HepG2 (cell line): ENCODE measurements around the gene C1orf21. TPM values are rescaled to one million over a fixed set of nuclear protein-coding genes. Genes with fewer than 3 reads are reported as not detected.

ENCODE experiments used
- ATAC-seq: fragments of 200-7000 bp; cut with Tn5 transposase; 3 replicates; pipeline ENCODE4 v1.9.1; 2020; ENCODE audit warnings: mild to moderate bottlenecking, moderate library complexity
- BruUV-seq: library from RNA; stranded (reverse); fragments of 400-500 nt; replicated peaks from 2 replicates; lab custom pipeline; 2021; lab: Mats Ljungman, UMichigan
- CTCF ChIA-PET: fragments of 300-600 bp; formaldehyde crosslinking; extraction: SDS; loops from one replicate; lab custom pipeline; 2021; ENCODE audit warnings: low total read pairs, inconsistent platforms, low intra/inter-chr PET ratio; lab: Yijun Ruan, JAX
- POLR2A ChIA-PET: fragments of 350-600 bp; sonication (Branson Sonifier 250); formaldehyde crosslinking; loops from one replicate; lab custom pipeline; 2020; ENCODE audit warnings: antibody characterized with exemption, inconsistent platforms; lab: Yijun Ruan, JAX
- DNase-seq: peaks from one replicate; pipeline ENCODE4 v3.0.0-alpha.2; 2015; ENCODE audit warnings: low spot score
- FAIRE-seq: peaks from 3 replicates; lab custom pipeline; 2011; peaks lifted over from hg19 to GRCh38; lab: Jason Lieb, UNC
- H2AFZ ChIP-seq: one replicate; pipeline ENCODE4 v1.6.1; 2011; ENCODE audit warnings: low read length, inconsistent platforms
- H3K27ac ChIP-seq: fragments of 300-600 bp; 3 replicates; pipeline ENCODE4 v1.8.0; 2011; ENCODE audit warnings: mixed run types, mild to moderate bottlenecking, mixed read lengths, low read length, inconsistent platforms; ENCODE audit not compliant: insufficient read depth; ENCODE audit errors: extremely low read length
- H3K27me3 ChIP-seq, 2 experiments: fragments of 200-600 bp in 1 of 2; 2 replicates in 1 of 2; 3 replicates in 1 of 2; pipeline versions ENCODE4 v1.6.0 to v1.8.0; 2011; ENCODE audit warnings: low read length in 2 of 2, mild to moderate bottlenecking in 2 of 2, moderate library complexity in 2 of 2, inconsistent platforms in 1 of 2; ENCODE audit not compliant: insufficient read depth in 2 of 2, control insufficient read depth in 1 of 2
- H3K36me3 ChIP-seq, 2 experiments: fragments of 200-600 bp in 1 of 2; replicated peaks in 1 of 2; 2 replicates in 1 of 2; 3 replicates in 1 of 2; pipeline versions ENCODE4 v1.5.1 to v1.8.0; 2011; ENCODE audit warnings: low read length in 2 of 2, inconsistent platforms in 1 of 2; ENCODE audit not compliant: insufficient read depth in 2 of 2, control insufficient read depth in 1 of 2
- H3K4me1 ChIP-seq: 2 replicates; pipeline ENCODE4 v1.5.1; 2012; ENCODE audit warnings: low read length, inconsistent platforms; ENCODE audit not compliant: insufficient read depth
- H3K4me2 ChIP-seq: 2 replicates; pipeline ENCODE4 v1.6.0; 2011; ENCODE audit warnings: low read depth, low read length, inconsistent platforms
- H3K4me3 ChIP-seq, 3 experiments: fragments of 200-600 bp in 1 of 3; sonication (generic), shearing (Covaris generic) in 1 of 3; replicated peaks in 1 of 3; 2 replicates each; pipeline ENCODE4 v1.5.1; 2011 to 2016; ENCODE audit warnings: low read length in 3 of 3, inconsistent platforms in 2 of 3, low read depth in 2 of 3, mild to moderate bottlenecking in 2 of 3, control low read depth in 1 of 3, mixed read lengths in 1 of 3; ENCODE audit not compliant: insufficient read depth in 1 of 3
- H3K79me2 ChIP-seq: one replicate; pipeline ENCODE4 v1.6.1; 2011; ENCODE audit warnings: low read length, inconsistent platforms; ENCODE audit not compliant: insufficient read depth
- H3K9ac ChIP-seq: 2 replicates; pipeline ENCODE4 v1.6.0; 2011; ENCODE audit warnings: mild to moderate bottlenecking, low read depth, low read length, inconsistent platforms; ENCODE audit not compliant: insufficient read depth
- H3K9me3 ChIP-seq: 2 replicates; pipeline ENCODE4 v1.5.1; 2012; ENCODE audit warnings: mild to moderate bottlenecking, low read length
- H4K20me1 ChIP-seq: 2 replicates; pipeline ENCODE4 v1.6.0; 2011; ENCODE audit warnings: inconsistent platforms, mild to moderate bottlenecking, low read length, moderate library complexity; ENCODE audit not compliant: insufficient read depth
- DMAP1 ChIP-seq: IDR thresholded peaks from 2 replicates; pipeline ENCODE4 v1.6.1; 2016
- ISX ChIP-seq: sonication (generic); formaldehyde crosslinking; conservative IDR thresholded peaks from 2 replicates; pipeline ENCODE4 v1.5.0; 2020; ENCODE audit warnings: missing genetic modification reagents
- NRL ChIP-seq: sonication (generic); formaldehyde crosslinking; IDR thresholded peaks from 2 replicates; pipeline ENCODE4 v1.5.0; 2020; ENCODE audit warnings: missing genetic modification reagents, mild to moderate bottlenecking, moderate library complexity, borderline replicate concordance
- SSRP1 ChIP-seq: IDR thresholded peaks from 2 replicates; pipeline ENCODE4 v1.6.1; 2016; ENCODE audit warnings: control low read depth
- ZFY ChIP-seq: sonication (generic); formaldehyde crosslinking; IDR thresholded peaks from 2 replicates; pipeline ENCODE4 v1.4.0; 2020; ENCODE audit warnings: missing genetic modification reagents
- ZNF329 ChIP-seq: sonication (generic); formaldehyde crosslinking; IDR thresholded peaks from 2 replicates; pipeline ENCODE4 v1.9.0; 2021; ENCODE audit warnings: low read depth, mild to moderate bottlenecking, missing genetic modification reagents
- ZNF678 ChIP-seq: sonication (generic); formaldehyde crosslinking; IDR thresholded peaks from 2 replicates; pipeline ENCODE4 v1.4.0; 2020; ENCODE audit warnings: mild to moderate bottlenecking, missing genetic modification reagents
- WGBS: methylation state at CpG from one replicate; pipeline ENCODE4 v1.1.6; 2017; ENCODE audit warnings: low lambda C conversion rate; 5-methylcytosine and 5-hydroxymethylcytosine counted together
- in situ Hi-C: cut with HindIII; loops from 2 replicates; pipeline ENCODE4 v1.10.0; 2017; ENCODE audit warnings: low pct_unique_long_range_greater_than_20kb; ENCODE audit not compliant: extremely low pct_ligation_motif_present
- intact Hi-C: fragments of 100-400 bp; cut with micrococcal nuclease; formaldehyde crosslinking; loops from one replicate; pipeline ENCODE4 v1.10.0; 2022; ENCODE audit not compliant: unreplicated experiment
- polyA plus RNA-seq, 8 experiments: library from polyadenylated mRNA; depleted of rRNA in 3 of 8; stranded (reverse) in 7 of 8; unstranded in 1 of 8; fragments of >200 nt; fragmentation: Illumina TruSeq in 4 of 8; extraction: Trizol in 4 of 8; gene quantifications; 2 replicates each; pipeline versions ENCODE4 v1.2.1 to v1.2.3, GENCODE V29; 2011 to 2016; ENCODE audit warnings: low read depth in 4 of 8, missing spikeins in 1 of 8, mixed read lengths in 1 of 8; ENCODE audit not compliant: insufficient read depth in 1 of 8
- total RNA-seq, 5 experiments: library from RNA; depleted of rRNA; stranded (reverse); fragments of >200 nt; fragmentation: Illumina TruSeq; extraction: Trizol; gene quantifications; 2 replicates each; pipeline ENCODE4 v1.2.3, GENCODE V29; 2016; ENCODE audit warnings: low read depth in 1 of 5
- TF ChIP-seq, protein P1 (sequence below): sonication (generic); formaldehyde crosslinking; IDR thresholded peaks from 2 replicates; pipeline ENCODE4 v1.4.0; 2020; ENCODE audit warnings: mild to moderate bottlenecking, missing genetic modification reagents
- TF ChIP-seq, protein P2 (sequence below): sonication (generic); formaldehyde crosslinking; IDR thresholded peaks from 2 replicates; pipeline ENCODE4 v1.4.0; 2020; ENCODE audit warnings: missing genetic modification reagents
- TF ChIP-seq, protein P3 (sequence below): sonication (generic); formaldehyde crosslinking; IDR thresholded peaks from 2 replicates; pipeline ENCODE4 v1.4.0; 2020; ENCODE audit warnings: missing genetic modification reagents

C1orf21 gene
- total and polyA plus RNA-seq, 2 of the 13 experiments (the other 11 are each of a cell fraction or from before 2014, with no cell fraction given), result not detected

DNA sequence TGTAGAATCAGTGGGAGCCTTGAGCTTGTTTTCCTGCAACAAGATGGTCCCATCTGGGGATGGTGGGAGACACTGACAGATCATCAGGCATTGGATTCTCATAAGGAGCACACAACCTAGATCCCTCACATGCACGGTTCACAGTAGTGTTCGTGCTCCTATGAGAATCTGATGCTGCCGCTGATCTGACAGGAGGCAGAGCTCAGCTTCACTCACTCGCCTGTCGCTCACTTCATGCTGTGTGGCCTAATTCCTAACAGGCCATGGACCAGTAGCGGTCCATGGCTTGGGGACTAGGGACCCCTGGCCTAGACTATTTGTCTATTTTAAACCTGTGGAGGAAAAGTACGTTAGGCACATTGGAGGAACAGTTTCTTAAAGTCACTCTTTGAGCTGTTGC, 227.8 kb downstream of the C1orf21 start:
- intact Hi-C loops (no loop called here), in situ Hi-C loops (no loop called here)
- Histone ChIP-seq H3K4me2 (no peak overlapping the region), H3K27me3 (peaks cover 0 to 1% of the 10 kb centered on the region in 2 experiments; a peak in 1 of 5 replicates), H3K9ac (no peak overlapping the region), H3K79me2 (no peaks in the 10 kb centered on the region), H3K4me3 (no peak overlapping the region), H3K4me1 (no peaks in the 10 kb centered on the region), H3K27ac (no peak overlapping the region), H4K20me1 (no peaks in the 10 kb centered on the region), H3K36me3 (no peaks in the 10 kb centered on the region), H2AFZ (no peak overlapping the region), H3K9me3 (no peaks in the 10 kb centered on the region)
- ATAC-seq (no peak), FAIRE-seq (no peak), DNase-seq (no peak)
- 18% methylated on average over 7 of the region's 7 CpGs for WGBS
- ChIA-PET CTCF (no interaction called here), POLR2A (no interaction called here)
- no TSS peak for BruUV-seq
- TF ChIP-seq ZFY (CRISPR knock-in tag) (no peak), SSRP1 (no peak), DMAP1 (no peak), ZNF678 (CRISPR knock-in tag) (no peak), ISX (CRISPR knock-in tag) (no peak), ZNF329 (no peak), NRL (CRISPR knock-in tag) (no peak)
- TF ChIP-seq, protein P1, sequence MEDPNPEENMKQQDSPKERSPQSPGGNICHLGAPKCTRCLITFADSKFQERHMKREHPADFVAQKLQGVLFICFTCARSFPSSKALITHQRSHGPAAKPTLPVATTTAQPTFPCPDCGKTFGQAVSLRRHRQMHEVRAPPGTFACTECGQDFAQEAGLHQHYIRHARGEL (CRISPR knock-in tag), result no peak
- TF ChIP-seq, protein P2, sequence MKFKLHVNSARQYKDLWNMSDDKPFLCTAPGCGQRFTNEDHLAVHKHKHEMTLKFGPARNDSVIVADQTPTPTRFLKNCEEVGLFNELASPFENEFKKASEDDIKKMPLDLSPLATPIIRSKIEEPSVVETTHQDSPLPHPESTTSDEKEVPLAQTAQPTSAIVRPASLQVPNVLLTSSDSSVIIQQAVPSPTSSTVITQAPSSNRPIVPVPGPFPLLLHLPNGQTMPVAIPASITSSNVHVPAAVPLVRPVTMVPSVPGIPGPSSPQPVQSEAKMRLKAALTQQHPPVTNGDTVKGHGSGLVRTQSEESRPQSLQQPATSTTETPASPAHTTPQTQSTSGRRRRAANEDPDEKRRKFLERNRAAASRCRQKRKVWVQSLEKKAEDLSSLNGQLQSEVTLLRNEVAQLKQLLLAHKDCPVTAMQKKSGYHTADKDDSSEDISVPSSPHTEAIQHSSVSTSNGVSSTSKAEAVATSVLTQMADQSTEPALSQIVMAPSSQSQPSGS (CRISPR knock-in tag), result no peak
- TF ChIP-seq, protein P3, sequence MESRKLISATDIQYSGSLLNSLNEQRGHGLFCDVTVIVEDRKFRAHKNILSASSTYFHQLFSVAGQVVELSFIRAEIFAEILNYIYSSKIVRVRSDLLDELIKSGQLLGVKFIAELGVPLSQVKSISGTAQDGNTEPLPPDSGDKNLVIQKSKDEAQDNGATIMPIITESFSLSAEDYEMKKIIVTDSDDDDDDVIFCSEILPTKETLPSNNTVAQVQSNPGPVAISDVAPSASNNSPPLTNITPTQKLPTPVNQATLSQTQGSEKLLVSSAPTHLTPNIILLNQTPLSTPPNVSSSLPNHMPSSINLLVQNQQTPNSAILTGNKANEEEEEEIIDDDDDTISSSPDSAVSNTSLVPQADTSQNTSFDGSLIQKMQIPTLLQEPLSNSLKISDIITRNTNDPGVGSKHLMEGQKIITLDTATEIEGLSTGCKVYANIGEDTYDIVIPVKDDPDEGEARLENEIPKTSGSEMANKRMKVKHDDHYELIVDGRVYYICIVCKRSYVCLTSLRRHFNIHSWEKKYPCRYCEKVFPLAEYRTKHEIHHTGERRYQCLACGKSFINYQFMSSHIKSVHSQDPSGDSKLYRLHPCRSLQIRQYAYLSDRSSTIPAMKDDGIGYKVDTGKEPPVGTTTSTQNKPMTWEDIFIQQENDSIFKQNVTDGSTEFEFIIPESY (CRISPR knock-in tag), result no peak
